Measurements from ENCODE around the gene C3orf18. TPM values are rescaled to one million over a fixed set of nuclear protein-coding genes. Genes with fewer than 3 reads are reported as not detected.

The C3orf18 gene
- total and polyA plus RNA-seq, 2 donors from 2014 or later, result 6.2 to 14.9 TPM

DNA sequence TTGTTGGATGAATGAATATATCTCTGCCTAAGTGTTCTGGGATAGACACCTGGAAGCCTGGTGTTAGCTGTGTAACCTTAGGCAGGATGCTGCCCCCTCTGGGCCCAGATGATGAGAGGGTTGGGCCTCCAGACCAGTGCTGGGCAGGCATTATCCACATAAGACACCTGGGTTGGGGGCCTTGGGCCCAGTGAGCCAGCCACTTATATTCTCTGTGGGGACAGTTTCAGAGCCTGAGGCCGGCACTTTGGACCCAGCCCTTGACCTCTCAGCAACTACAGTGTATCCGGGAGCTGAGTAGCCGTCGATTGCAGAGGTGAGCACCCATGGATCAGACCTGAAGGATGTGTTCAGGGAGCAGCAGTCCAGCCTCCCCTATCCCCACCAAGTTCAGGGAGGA lies 3.9 kb upstream of the C3orf18 start:
- Histone ChIP-seq H3K9me3 (ENCODE audit: control insufficient read depth in 2 of 3, insufficient read depth in 1 of 3, low read length in 3 of 3) (no peaks in the 10 kb centered on the region), H3K27ac (ENCODE audit: low read depth in 2 of 2, low read length in 2 of 2) (no peak overlapping the region), H3K4me1 (ENCODE audit: control insufficient read depth in 2 of 3, insufficient read depth in 2 of 3, low read depth in 1 of 3, low read length in 3 of 3) (peaks cover 0 to 32% (median 30%) of the 10 kb centered on the region in 3 donors), H3K4me3 (ENCODE audit: low read length in 3 of 3) (no peak overlapping the region), H3K36me3 (ENCODE audit: control insufficient read depth in 2 of 3, insufficient read depth in 3 of 3, low read length in 3 of 3) (no peaks in the 10 kb centered on the region), H3K9ac (ENCODE audit: low read length in 3 of 3) (no peak overlapping the region), H3K27me3 (ENCODE audit: control insufficient read depth, insufficient read depth, low read length) (no peaks in the 10 kb centered on the region)
- TF ChIP-seq, protein P1, sequence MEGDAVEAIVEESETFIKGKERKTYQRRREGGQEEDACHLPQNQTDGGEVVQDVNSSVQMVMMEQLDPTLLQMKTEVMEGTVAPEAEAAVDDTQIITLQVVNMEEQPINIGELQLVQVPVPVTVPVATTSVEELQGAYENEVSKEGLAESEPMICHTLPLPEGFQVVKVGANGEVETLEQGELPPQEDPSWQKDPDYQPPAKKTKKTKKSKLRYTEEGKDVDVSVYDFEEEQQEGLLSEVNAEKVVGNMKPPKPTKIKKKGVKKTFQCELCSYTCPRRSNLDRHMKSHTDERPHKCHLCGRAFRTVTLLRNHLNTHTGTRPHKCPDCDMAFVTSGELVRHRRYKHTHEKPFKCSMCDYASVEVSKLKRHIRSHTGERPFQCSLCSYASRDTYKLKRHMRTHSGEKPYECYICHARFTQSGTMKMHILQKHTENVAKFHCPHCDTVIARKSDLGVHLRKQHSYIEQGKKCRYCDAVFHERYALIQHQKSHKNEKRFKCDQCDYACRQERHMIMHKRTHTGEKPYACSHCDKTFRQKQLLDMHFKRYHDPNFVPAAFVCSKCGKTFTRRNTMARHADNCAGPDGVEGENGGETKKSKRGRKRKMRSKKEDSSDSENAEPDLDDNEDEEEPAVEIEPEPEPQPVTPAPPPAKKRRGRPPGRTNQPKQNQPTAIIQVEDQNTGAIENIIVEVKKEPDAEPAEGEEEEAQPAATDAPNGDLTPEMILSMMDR (IDR thresholded peaks at IDR 0.05; ENCODE audit: borderline replicate concordance, extremely low read depth, insufficient read depth), result no peak
- FAIRE-seq (no peak), DNase-seq (no peak)
- intact Hi-C loops (cut with DNase I), result loop anchor here (5.0 kb wide), 1 partner anchor 41 kb away; the partner anchor contains the start of gene CISH

DNA sequence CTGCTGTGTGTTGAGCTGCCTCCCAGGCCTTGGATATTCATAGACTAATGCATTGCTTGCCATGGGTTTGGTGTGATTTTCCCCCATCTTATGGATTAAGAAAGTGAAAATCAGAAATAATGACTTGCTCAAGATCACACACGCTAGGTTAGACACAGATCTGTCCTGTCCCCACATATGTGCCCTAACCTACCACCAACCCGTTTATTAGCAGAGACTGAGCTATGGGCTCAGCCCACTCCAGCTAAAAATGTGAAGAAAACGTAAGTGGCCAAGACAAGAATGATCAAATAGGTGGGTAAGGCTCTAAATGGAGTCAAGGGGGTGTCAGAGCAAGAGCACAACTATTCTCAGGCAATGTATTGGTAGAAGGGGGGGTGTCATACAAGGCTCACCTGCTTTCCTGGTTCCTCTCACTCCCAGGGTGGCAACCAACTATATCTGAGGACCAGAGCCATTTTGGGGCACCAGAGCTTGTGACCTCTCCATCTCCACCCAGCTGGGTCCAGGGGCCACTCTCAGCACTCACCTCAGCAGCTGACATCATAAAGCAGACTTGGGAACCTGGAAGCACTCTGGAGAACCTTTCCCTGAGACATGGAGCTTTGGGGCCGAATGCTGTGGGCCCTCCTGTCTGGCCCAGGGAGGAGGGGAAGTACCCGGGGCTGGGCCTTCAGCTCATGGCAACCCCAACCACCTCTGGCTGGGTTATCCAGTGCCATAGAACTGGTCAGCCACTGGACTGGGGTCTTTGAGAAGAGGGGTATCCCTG lies 3.1 kb upstream of the C3orf18 start:
- Histone ChIP-seq H3K27ac (ENCODE audit: low read depth in 2 of 2, low read length in 2 of 2) (peak overlapping the region; percentile 19 to 87), H3K4me3 (ENCODE audit: low read length in 3 of 3) (peak overlapping the region in 1 of 3 donors; percentile 98), H3K36me3 (ENCODE audit: control insufficient read depth in 2 of 3, insufficient read depth in 3 of 3, low read length in 3 of 3) (no peaks in the 10 kb centered on the region), H3K4me1 (ENCODE audit: control insufficient read depth in 2 of 3, insufficient read depth in 2 of 3, low read depth in 1 of 3, low read length in 3 of 3) (peaks cover 0 to 32% (median 30%) of the 10 kb centered on the region in 3 donors), H3K27me3 (ENCODE audit: control insufficient read depth, insufficient read depth, low read length) (no peaks in the 10 kb centered on the region), H3K9ac (ENCODE audit: low read length in 3 of 3) (peak overlapping the region in 1 of 3 donors; percentile 98), H3K9me3 (ENCODE audit: control insufficient read depth in 2 of 3, insufficient read depth in 1 of 3, low read length in 3 of 3) (no peaks in the 10 kb centered on the region)
- DNase-seq (no peak), FAIRE-seq (no peak)
- intact Hi-C loops (cut with DNase I), result loop anchor here (5.0 kb wide), 1 partner anchor 42 kb away; the partner anchor contains the start of gene CISH
- TF ChIP-seq, protein P1 (IDR thresholded peaks at IDR 0.05; ENCODE audit: borderline replicate concordance, extremely low read depth, insufficient read depth), result no peak

DNA sequence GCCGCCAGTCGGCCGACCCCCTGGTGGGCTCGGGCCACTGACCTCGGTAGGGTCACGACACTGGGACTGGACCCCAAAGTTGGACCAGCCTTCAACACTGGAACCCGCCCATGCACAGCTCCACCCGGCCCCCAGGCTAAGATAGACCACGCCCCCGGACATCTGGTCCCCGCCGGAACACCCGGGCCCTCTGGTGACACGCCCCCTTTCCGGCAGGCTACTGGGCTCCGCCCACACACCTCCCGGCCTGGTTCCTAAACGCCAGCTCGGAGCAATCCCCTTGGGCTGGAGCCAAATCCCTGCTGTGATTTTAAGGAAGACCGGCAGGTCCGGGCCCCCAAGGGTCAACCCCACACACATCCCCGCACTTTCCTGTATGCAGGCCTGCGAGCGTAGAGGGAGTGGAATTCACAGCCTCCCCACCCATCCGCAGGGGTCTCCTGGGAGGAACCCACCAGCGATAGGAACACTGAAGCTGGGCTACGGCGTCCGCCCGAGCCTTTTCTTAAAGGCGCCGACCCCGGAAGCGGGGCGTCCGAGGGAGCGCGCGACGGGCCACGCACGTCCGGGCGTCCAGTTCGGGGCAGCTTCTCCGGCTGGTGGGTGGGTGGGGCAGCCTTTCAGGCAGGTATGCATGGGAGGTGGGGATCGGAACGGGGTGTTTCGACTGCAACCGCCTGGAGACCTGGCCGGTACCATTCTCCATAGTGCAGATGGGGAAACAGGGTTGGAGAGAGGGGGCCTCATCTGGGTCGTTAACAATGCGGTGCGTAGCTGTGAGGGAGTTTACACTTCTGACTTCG lies 1.6 kb upstream of the C3orf18 start, which contains the start of gene HEMK1:
TSS of gene HEMK1 (plus strand) at position 576 of the 803 bp plus-strand sequence. CDS start 1,583 bp downstream, outside the sequence.
- Histone ChIP-seq H3K9ac (ENCODE audit: low read length in 3 of 3) (peak within 1 kb of the TSS; percentile 95 to 98 (median 96)), H3K4me3 (ENCODE audit: low read length in 3 of 3) (peak within 1 kb of the TSS; percentile 97 to 98 (median 98)), H3K4me1 (ENCODE audit: control insufficient read depth in 2 of 3, insufficient read depth in 2 of 3, low read depth in 1 of 3, low read length in 3 of 3) (peaks cover 0 to 30% (median 27%) of the 10 kb centered on the region in 3 donors), H3K36me3 (ENCODE audit: control insufficient read depth in 2 of 3, insufficient read depth in 3 of 3, low read length in 3 of 3) (no peaks in the 10 kb centered on the region), H3K27ac (ENCODE audit: low read depth in 2 of 2, low read length in 2 of 2) (peak within 1 kb of the TSS; percentile 87 to 95), H3K27me3 (ENCODE audit: control insufficient read depth, insufficient read depth, low read length) (no peaks in the 10 kb centered on the region), H3K9me3 (ENCODE audit: control insufficient read depth in 2 of 3, insufficient read depth in 1 of 3, low read length in 3 of 3) (no peaks in the 10 kb centered on the region)
- TF ChIP-seq, protein P1 (IDR thresholded peaks at IDR 0.05; ENCODE audit: borderline replicate concordance, extremely low read depth, insufficient read depth), result no peak
- FAIRE-seq, result no peak
- peak; percentile 97 to 99 (median 98) for DNase-seq
- intact Hi-C loops (cut with DNase I), result no loop called here

All from kidney (tissue), 14 donors.